ENCODE results near the gene MGAT4D. TPM values are rescaled to one million over a fixed set of nuclear protein-coding genes. Genes with fewer than 3 reads are reported as not detected.

The MGAT4D gene
- polyA plus RNA-seq, 1 donor = not detected

GRCh38 chr4:140395668-140396067, 102.4 kb downstream of the MGAT4D start:
- no peak overlapping the region for H3K27ac ChIP-seq (ENCODE audit: low read length)
- no peaks in the 10 kb centered on the region for H3K27me3 ChIP-seq (ENCODE audit: control insufficient read depth, insufficient read depth, low read length)
- WGBS (ENCODE audit: insufficient coverage, low lambda C conversion rate) = no CpG with 5 or more reads among the region's 5 CpGs
- DNase-seq = no peak
- H3K4me1 ChIP-seq (ENCODE audit: control insufficient read depth, insufficient read depth, low read length) = no peaks in the 10 kb centered on the region
- no peak overlapping the region for H3K4me3 ChIP-seq (ENCODE audit: low read length)
- H3K9me3 ChIP-seq (ENCODE audit: control insufficient read depth, low read depth, low read length) = no peaks in the 10 kb centered on the region
- H3K36me3 ChIP-seq (ENCODE audit: control insufficient read depth, insufficient read depth, low read length) = no peaks in the 10 kb centered on the region

Other genes starting within 250 kb of the MGAT4D start
- 83.0 TPM for gene SCOC, start 124.6 kb downstream of the MGAT4D start, polyA plus RNA-seq
- 1.9 TPM for gene CLGN, start 70.6 kb downstream of the MGAT4D start, polyA plus RNA-seq
- gene ELMOD2, start 25.9 kb upstream of the MGAT4D start, polyA plus RNA-seq = 30.3 TPM
- gene UCP1, start 70.7 kb upstream of the MGAT4D start, polyA plus RNA-seq = not detected

Measured in large intestine (tissue), 3 donors.